CD4-positive, alpha-beta T cell treated with Interleukin-10 for 1 hour (primary cell): ENCODE measurements around the gene DCAF4L1.

Source experiments
- DNase-seq: peaks from one replicate; pipeline ENCODE4 v3.0.0-alpha.2; 2020

DCAF4L1 gene

GRCh38 chr4:41991916-41992767, 10.6 kb downstream of the DCAF4L1 start:
- no peak for DNase-seq

- DNase-seq, result no peak
Observed at GRCh38 chr4:41992967-41993857, 11.7 kb downstream of the DCAF4L1 start.

GRCh38 chr4:41994461-41994985, 13.0 kb downstream of the DCAF4L1 start:
- DNase-seq, result no peak

- no peak for DNase-seq
Observed at GRCh38 chr4:41998019-41998418, 16.5 kb downstream of the DCAF4L1 start.

GRCh38 chr4:41999321-41999720, 17.8 kb downstream of the DCAF4L1 start:
- DNase-seq, result no peak

- no peak for DNase-seq
Observed at GRCh38 chr4:42008011-42008786, 26.6 kb downstream of the DCAF4L1 start.

- DNase-seq, result no peak
Observed at GRCh38 chr4:42015438-42015837, 33.9 kb downstream of the DCAF4L1 start.

GRCh38 chr4:42018451-42018850, 36.9 kb downstream of the DCAF4L1 start:
- DNase-seq, result no peak
